ENCODE results near the gene PARK7. TPM values are rescaled to one million over a fixed set of nuclear protein-coding genes. Genes with fewer than 3 reads are reported as not detected.

The PARK7 gene
- total RNA-seq, 1 experiment from 2014 or later = 207 TPM

DNA sequence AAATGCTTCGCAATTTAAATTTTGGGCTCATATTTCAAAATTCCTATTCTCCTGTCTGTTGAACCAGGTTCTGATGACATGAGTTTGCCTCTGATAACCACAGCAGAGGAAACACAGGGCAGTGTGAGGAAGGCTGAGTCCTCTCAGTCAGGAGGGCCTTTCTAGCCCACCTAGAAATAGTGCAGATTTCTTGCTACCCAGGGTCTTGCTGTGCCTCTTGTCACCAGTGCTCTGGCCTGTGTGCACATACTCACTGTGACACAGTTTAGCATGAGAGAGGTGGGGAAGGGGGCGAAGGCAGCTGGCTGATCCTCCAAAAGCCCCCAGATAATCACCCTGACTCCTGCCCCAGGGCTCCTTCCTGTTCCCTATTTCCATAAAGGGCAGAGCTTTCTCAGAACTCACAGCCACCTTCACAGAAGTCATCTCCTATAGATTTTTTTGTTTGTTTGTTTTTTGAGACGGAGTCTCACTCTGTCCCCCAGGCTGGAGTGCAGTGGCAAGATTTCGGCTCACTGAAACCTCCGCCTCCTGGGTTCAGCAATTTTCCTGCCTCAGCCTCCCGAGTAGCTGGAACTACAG lies 40.9 kb downstream of the PARK7 start:
- intact Hi-C loops (cut with micrococcal nuclease; ENCODE audit: unreplicated experiment) = no loop called here
- DNase-seq = no peak
- H3K4me3 Mint-ChIP-seq (ENCODE audit: low read depth, unreplicated experiment) = no peak overlapping the region
- TF ChIP-seq, protein P1, sequence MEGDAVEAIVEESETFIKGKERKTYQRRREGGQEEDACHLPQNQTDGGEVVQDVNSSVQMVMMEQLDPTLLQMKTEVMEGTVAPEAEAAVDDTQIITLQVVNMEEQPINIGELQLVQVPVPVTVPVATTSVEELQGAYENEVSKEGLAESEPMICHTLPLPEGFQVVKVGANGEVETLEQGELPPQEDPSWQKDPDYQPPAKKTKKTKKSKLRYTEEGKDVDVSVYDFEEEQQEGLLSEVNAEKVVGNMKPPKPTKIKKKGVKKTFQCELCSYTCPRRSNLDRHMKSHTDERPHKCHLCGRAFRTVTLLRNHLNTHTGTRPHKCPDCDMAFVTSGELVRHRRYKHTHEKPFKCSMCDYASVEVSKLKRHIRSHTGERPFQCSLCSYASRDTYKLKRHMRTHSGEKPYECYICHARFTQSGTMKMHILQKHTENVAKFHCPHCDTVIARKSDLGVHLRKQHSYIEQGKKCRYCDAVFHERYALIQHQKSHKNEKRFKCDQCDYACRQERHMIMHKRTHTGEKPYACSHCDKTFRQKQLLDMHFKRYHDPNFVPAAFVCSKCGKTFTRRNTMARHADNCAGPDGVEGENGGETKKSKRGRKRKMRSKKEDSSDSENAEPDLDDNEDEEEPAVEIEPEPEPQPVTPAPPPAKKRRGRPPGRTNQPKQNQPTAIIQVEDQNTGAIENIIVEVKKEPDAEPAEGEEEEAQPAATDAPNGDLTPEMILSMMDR (IDR thresholded peaks at IDR 0.05; ENCODE audit: unreplicated experiment) = no peak
- CTCF ChIA-PET = no interaction called here
- H3K9me3 Mint-ChIP-seq (ENCODE audit: low read depth, unreplicated experiment) = no peaks in the 10 kb centered on the region
- H3K27me3 Mint-ChIP-seq (ENCODE audit: unreplicated experiment) = no peaks in the 10 kb centered on the region
- peaks cover 28% of the 10 kb centered on the region for H3K4me1 Mint-ChIP-seq (ENCODE audit: low read depth, unreplicated experiment)
- peaks cover 42% of the 10 kb centered on the region for H3K36me3 Mint-ChIP-seq (ENCODE audit: insufficient read depth, unreplicated experiment)
- H3K27ac Mint-ChIP-seq (ENCODE audit: unreplicated experiment) = no peak overlapping the region
- no TSS peak for BruUV-seq (replicated peaks)

DNA sequence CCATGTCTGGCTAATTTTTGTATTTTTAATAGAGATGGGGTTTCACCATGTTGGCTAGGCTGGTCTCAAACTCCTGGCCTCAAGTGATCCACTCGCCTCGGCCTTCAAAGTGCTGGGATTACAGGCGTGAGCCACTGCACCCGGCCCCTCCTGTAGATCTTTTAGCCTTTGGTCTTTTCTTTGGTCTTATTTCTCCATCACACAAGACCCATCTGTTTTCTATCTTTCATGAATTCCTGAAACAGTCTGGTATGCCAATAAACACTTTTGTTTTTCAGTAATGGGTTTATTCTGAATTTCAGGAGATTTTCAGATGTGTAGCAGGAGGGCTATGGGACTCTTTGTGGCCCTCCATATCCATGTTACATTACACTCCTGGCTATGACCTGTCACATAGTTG lies 41.4 kb downstream of the PARK7 start:
- peaks cover 28% of the 10 kb centered on the region for H3K4me1 Mint-ChIP-seq (ENCODE audit: low read depth, unreplicated experiment)
- intact Hi-C loops (cut with micrococcal nuclease; ENCODE audit: unreplicated experiment) = no loop called here
- H3K9me3 Mint-ChIP-seq (ENCODE audit: low read depth, unreplicated experiment) = no peaks in the 10 kb centered on the region
- no peak overlapping the region for H3K4me3 Mint-ChIP-seq (ENCODE audit: low read depth, unreplicated experiment)
- DNase-seq = no peak
- TF ChIP-seq, protein P1 (IDR thresholded peaks at IDR 0.05; ENCODE audit: unreplicated experiment) = no peak
- CTCF ChIA-PET = no interaction called here
- peaks cover 47% of the 10 kb centered on the region for H3K36me3 Mint-ChIP-seq (ENCODE audit: insufficient read depth, unreplicated experiment)
- no peaks in the 10 kb centered on the region for H3K27me3 Mint-ChIP-seq (ENCODE audit: unreplicated experiment)
- BruUV-seq (replicated peaks) = no TSS peak
- H3K27ac Mint-ChIP-seq (ENCODE audit: unreplicated experiment) = no peak overlapping the region

DNA sequence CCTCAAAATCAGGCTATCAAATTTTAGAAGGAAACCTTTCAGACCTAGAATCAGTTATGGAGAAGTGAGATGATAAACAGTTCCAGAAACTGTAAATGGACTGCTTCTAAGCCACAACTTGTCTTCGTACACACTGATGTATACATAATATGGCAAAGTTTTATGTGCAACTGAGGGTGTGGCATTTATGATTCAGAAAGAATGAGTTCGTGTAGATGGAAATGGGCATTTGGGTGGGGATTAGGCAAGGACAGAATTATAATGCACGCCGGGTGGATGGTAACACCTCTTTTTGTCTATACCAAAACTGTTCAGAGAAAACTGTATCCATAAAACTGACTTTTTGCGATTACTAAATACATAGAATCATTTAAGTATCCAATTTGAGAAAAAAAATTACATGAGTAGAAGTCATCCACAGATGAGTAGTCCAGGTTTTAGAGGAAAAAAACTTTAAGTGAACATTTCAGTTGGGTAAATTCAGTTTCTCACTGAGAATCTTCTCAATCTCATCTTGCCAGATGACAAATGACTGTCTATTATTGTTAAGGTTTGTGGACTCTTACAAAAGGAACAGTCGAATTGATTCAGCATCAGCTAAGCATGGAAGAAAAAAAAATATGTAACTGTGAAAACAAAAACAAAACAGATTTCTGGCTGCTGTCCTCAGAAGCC lies 42.1 kb downstream of the PARK7 start:
- H3K36me3 Mint-ChIP-seq (ENCODE audit: insufficient read depth, unreplicated experiment) = peaks cover 54% of the 10 kb centered on the region
- no peak for DNase-seq
- H3K27me3 Mint-ChIP-seq (ENCODE audit: unreplicated experiment) = no peaks in the 10 kb centered on the region
- H3K9me3 Mint-ChIP-seq (ENCODE audit: low read depth, unreplicated experiment) = no peaks in the 10 kb centered on the region
- H3K4me1 Mint-ChIP-seq (ENCODE audit: low read depth, unreplicated experiment) = peaks cover 28% of the 10 kb centered on the region
- BruUV-seq (replicated peaks) = no TSS peak
- intact Hi-C loops (cut with micrococcal nuclease; ENCODE audit: unreplicated experiment) = no loop called here
- H3K4me3 Mint-ChIP-seq (ENCODE audit: low read depth, unreplicated experiment) = no peak overlapping the region
- no peak overlapping the region for H3K27ac Mint-ChIP-seq (ENCODE audit: unreplicated experiment)
- CTCF ChIA-PET = no interaction called here
- TF ChIP-seq, protein P1 (IDR thresholded peaks at IDR 0.05; ENCODE audit: unreplicated experiment) = no peak

DNA sequence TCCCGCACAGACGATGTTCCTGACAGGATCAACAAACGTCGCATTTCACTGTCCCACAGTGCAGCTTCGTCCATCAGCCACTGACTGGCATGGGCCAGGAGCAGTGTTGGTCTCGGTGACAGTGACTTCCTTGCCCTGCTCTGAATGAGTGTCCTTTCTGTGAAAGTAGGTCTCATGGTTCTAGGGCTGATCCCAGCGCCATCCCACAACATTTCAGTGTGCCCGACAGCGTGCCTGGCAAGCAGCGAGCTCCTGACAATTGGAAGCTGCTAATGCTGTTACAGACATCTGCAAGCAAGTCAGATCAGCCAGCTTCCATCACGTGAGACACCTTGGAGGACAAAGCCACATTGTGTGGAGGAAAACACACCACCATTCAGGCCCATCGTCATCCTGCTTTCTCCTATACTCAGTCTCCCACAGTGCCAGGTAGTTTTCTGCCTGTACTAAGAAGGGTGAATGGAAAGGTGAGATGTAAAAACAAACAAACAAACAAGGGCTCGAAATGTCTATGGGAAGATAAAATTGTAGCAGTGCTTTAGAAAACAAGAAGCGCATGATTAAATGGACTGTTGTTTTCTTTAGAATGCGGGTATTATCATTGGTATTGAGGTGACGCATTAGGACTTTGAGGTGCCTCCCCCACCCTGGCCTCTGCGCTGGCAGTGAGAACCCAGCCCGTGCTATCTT lies 42.7 kb downstream of the PARK7 start:
- DNase-seq = no peak
- peak overlapping the region; percentile 41 for H3K4me3 Mint-ChIP-seq (ENCODE audit: low read depth, unreplicated experiment)
- peak overlapping the region; percentile 87 for H3K27ac Mint-ChIP-seq (ENCODE audit: unreplicated experiment)
- no peaks in the 10 kb centered on the region for H3K27me3 Mint-ChIP-seq (ENCODE audit: unreplicated experiment)
- BruUV-seq (replicated peaks) = no TSS peak
- intact Hi-C loops (cut with micrococcal nuclease; ENCODE audit: unreplicated experiment) = no loop called here
- H3K36me3 Mint-ChIP-seq (ENCODE audit: insufficient read depth, unreplicated experiment) = peaks cover 61% of the 10 kb centered on the region
- no peaks in the 10 kb centered on the region for H3K9me3 Mint-ChIP-seq (ENCODE audit: low read depth, unreplicated experiment)
- TF ChIP-seq, protein P1 (IDR thresholded peaks at IDR 0.05; ENCODE audit: unreplicated experiment) = no peak
- CTCF ChIA-PET = no interaction called here
- peaks cover 28% of the 10 kb centered on the region for H3K4me1 Mint-ChIP-seq (ENCODE audit: low read depth, unreplicated experiment)

All from Calu3 (cell line).